Stimulated activated CD4-positive, alpha-beta T cell treated with anti-CD3 and anti-CD28 coated beads, Interleukin-15, amount 100 ng/mL, for 48 hours (primary cell): Measurements from ENCODE around the gene BRD9.
"Not testable (repeated sequence)": the region's sequence is repeated elsewhere in the genome, so short reads cannot be mapped to it uniquely, and the experiment has no call there.

Experiments
- DNase-seq, 2 donors: peaks; one replicate each; pipeline ENCODE4 v3.0.0-alpha.2; 2020; ENCODE audit warnings: low read depth in 2 of 2

Gene BRD9

GRCh38 chr5:892394-893136 lies at the start of gene BRD9, which contains the start of gene TRIP13:
Gene BRD9, minus strand, starts transcription at chr5:892801. Its CDS starts 144 bp downstream, at chr5:892657.
Gene TRIP13, plus strand, starts transcription at chr5:892884. Its CDS starts 115 bp downstream, at chr5:892999.
- DNase-seq: peak; percentile 70 to 80

- DNase-seq: not testable (repeated sequence)
Observed at GRCh38 chr5:940741-941140, 48.1 kb upstream of the BRD9 start.

DNA sequence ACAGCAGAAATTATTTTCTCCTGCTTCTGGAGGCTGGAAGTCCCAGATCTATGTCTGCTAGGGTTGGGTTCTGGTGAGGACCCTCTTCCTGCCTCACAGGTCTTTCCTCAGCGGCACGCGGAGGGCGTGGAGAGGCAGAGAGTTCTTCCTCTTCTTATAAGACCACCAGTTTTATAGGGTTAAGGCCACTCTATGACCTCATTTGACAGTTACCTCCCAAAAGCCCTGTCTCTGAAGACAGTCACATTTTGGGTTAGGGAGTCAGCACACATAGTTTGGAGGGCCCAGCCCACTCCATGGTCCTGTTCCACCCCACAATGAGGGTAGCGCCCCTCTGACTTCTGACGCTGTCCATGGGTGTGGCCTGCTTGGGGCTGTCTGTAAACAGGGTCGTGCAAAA lies 46.8 kb upstream of the BRD9 start:
- DNase-seq: no peak

- DNase-seq: no peak
Observed at GRCh38 chr5:937151-937924, 44.7 kb upstream of the BRD9 start.

- no peak for DNase-seq
Observed at GRCh38 chr5:936149-937144, 43.8 kb upstream of the BRD9 start.

DNA sequence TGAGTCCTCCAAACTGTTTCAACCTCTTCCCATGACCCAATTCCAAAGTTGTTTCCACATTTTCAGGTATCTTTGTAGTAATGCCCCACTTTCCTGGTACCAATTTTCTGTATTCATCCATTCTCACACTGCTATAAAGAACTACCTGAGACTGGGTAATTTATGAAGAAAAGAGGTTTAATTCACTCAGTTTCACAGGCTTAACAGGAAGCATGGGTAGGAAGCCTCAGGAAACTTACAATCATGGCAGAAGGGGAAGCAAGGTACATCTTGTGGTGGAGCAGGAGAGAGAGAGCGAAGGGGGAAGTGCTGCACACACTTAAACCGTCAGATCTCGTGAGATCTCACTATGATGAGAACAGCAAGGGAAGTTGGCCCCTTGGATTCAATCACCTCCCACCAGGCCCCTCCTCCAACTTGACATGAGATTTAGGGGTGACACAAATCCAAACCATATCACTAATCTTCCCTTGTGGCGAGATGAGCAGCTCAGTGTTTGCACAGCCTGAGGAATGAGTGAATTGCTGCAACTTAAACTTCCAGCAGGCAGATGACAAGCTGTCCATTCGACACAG lies 43.0 kb upstream of the BRD9 start:
- no peak for DNase-seq

- not testable (repeated sequence) for DNase-seq
Observed at GRCh38 chr5:934381-934967, 41.9 kb upstream of the BRD9 start.

GRCh38 chr5:933951-934350 lies 41.4 kb upstream of the BRD9 start:
- not testable (repeated sequence) for DNase-seq

DNA sequence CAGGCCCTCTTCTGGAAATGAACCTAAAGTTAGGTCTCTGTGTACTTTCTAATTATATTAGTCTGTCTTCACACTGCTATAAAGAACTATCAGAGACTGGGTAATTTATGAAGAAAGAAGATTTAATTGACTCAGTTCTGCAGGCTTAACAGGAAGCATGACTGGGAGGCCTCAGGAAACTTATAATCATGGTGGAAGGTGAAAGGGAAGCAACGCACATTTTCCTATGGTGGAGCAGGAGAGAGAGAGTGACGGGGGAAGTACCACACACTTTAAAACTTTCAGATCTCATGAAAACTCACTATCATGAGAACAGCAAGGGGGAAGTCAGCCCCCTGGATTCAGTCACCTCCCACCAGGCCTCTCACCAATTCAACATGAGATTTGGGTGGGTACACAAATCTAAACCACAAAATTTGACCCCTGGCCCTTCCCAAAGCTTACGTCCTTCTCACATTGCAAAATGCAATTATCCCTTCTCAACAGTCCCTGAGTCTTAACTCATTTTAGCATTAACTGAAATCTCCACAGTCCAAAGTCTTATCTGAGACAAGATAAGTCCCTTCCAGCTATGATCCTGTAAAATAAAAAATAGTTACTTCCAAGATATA lies 40.8 kb upstream of the BRD9 start:
- DNase-seq: no peak

DNA sequence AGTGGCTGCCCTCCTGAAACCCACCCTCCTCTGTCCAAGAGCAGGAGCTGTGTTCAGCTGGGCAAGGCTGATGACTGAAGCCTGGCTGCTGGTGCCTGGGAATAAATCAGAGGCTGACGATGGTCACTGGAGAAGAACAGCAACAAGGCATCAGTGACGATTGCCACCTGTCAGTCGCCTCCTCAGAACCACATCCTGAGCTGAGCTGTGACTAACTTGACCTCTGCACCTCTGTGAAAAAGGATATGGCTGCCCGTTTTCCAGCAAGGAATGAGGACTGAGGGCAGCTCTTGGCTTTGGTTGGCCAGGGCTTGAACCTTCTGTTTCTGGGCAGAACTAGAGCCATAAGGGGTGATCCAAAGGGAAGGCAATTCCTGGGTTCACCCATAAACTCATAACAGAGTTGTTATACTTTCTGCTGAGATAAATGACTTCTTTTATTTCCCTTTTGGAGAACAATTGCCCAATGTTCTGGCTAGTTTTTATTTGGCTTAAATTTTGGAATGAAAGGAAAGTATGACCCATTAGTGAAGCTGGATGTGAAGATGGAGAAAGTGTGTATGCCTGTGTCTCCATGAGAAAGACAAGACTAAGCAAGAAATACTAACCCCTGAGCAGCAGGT lies 40.1 kb upstream of the BRD9 start:
- no peak for DNase-seq

DNA sequence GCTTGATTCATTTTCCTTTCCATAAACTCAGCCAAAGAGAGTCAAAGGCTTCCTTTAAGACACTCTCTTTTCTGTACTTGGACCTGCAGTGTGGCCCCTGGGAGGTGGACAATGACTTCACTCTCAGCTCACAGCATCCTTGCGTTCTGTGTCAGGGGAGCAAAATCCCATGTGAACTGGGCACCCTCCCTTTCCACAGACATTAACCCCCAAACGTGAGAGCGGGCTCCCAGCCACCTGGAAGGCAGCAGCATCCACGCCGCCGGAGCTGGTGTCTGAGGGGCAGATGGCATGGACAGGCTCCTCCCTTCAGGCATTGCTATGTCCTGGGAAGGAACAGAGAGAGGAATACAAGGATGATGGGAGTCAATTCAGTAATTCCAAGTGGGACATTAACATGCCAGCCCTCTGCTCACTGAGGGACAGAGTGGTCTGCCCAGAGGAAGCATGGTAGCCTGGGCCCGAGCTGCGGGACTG lies 39.6 kb upstream of the BRD9 start:
- DNase-seq: no peak

DNA sequence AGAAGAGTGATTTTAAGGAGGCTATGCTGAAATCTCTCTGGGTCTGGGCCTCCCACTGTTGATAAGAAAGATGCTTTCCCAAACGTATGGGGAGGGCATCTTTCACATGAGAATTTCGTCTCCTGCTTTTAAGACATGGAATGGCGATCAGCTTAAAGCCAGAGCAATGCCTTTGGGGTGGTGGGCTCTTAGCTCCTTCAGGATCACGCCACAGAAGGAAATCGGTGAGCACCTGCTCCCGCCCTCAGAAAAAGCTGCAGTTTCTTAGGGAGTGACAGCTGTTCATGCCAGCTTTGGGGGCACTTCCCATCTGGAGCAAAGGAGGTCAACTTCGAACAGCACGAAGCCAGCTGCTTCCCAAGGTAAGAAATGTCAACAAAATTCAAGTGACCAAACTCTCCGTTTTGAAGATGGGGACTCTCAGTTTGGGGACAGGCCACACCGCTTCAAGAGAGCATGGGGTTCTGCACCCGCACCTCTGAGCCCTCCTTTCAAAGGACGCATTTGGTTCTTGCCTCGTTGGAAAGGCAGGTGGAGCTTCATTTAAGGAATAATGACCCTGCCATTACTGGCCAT lies 39.1 kb upstream of the BRD9 start:
- no peak for DNase-seq

GRCh38 chr5:930866-931265 lies 38.3 kb upstream of the BRD9 start:
- no peak for DNase-seq

- DNase-seq: no peak
Observed at GRCh38 chr5:929596-929995, 37.0 kb upstream of the BRD9 start.

DNA sequence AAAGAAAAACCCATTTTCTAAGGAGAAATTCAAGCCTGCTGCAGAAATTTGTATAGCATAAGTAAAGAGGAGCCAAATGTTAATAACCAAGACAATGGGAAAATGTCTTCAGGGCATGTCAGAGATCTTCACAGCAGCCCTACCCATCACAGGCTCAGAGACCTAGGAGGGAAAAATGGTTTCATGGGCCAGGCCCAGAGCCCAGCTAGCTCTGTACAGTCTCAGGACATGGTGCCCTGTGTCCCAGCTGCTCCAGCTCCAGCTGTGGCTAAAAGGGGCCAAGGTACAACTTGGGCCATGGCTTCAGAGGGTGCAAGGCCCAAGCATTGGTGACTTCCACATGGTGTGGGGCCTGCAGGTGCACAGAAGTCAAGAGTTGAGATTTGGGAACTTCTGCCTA lies 36.6 kb upstream of the BRD9 start:
- DNase-seq: not testable (repeated sequence)

- DNase-seq: no peak
Observed at GRCh38 chr5:927172-928015, 34.8 kb upstream of the BRD9 start.

DNA sequence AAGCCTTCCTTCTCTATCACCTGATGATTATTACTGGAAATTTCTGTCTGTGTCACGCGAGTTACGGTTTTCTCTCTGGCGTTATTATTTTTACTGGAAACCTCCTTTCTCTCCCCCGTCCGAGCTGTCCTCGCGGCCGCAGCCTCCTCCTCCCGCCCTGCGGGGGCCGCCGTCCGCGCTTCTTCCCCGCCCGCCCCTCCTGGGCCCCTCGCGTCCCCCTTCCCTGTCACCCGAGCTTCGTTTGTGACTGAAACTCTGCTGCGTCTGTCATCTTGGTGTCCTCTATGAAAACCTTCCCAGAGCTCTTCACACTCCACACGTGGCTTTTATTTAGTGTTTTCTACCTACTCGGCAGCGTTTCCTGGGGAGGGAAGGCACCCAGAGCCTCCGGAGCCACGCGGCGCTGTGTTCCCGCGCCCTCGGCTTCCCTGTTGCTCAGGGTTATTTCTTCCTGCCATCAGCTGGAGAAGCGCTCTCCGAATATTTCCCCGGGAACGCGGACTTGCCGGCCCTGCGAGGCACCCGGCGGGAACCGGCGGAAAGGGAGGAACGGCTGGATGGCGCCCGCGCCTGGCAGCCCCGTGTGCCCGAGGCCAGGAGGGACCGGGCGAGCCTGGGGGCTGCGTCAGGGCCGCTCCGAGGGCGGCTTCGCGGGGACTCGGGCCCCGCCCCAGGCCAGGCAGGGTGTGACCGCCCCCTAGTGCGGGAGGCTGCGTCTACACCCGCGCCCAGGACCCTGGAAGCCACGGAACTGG lies 34.0 kb upstream of the BRD9 start:
- DNase-seq: peak in 1 of 2 donors; percentile 31

GRCh38 chr5:923281-923873 lies 30.8 kb upstream of the BRD9 start:
- DNase-seq: peak; percentile 38 to 60
